ENCODE results near the gene DMRTA2.

DMRTA2 gene

DNA sequence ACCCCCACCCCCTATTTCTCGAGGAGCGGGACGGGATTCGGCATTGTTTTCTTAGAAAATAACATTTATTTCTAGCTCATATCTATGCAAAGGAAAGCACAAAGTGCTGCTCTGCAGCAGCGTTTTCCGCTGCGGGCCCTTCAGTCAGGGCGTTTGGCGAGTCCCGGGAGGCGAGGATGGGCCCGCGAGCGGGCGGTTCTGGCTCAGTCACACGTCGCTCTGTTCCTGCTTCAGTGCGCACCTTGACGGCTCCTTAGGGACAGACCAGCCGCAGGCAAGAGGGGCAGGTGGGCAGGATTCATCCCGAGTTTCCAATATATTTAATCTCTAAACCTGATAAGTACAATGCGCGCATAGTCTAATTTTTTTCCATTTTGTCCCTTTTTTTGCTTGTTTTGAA is 5.7 kb downstream of the DMRTA2 start:
- Histone ChIP-seq H3K9ac (no peak overlapping the region), H4K20me1 (ENCODE audit: insufficient read depth) (no peaks in the 10 kb centered on the region), H2AFZ (ENCODE audit: low read depth) (no peak overlapping the region), H3K27me3 (ENCODE audit: insufficient read depth, low read depth) (no peaks in the 10 kb centered on the region), H3K4me3 (IDR thresholded peaks at IDR 0.05; ENCODE audit: insufficient read depth, low read depth, low read length) (no peak overlapping the region), H3K27ac (no peak overlapping the region), H3K4me1 (ENCODE audit: low read depth, poor library complexity, severe bottlenecking) (no peaks in the 10 kb centered on the region), H3K4me2 (no peak overlapping the region), H3K36me3 (ENCODE audit: insufficient read depth) (no peaks in the 10 kb centered on the region), H3K79me2 (ENCODE audit: insufficient read depth, low read depth) (no peaks in the 10 kb centered on the region)
- TF ChIP-seq, protein P1, sequence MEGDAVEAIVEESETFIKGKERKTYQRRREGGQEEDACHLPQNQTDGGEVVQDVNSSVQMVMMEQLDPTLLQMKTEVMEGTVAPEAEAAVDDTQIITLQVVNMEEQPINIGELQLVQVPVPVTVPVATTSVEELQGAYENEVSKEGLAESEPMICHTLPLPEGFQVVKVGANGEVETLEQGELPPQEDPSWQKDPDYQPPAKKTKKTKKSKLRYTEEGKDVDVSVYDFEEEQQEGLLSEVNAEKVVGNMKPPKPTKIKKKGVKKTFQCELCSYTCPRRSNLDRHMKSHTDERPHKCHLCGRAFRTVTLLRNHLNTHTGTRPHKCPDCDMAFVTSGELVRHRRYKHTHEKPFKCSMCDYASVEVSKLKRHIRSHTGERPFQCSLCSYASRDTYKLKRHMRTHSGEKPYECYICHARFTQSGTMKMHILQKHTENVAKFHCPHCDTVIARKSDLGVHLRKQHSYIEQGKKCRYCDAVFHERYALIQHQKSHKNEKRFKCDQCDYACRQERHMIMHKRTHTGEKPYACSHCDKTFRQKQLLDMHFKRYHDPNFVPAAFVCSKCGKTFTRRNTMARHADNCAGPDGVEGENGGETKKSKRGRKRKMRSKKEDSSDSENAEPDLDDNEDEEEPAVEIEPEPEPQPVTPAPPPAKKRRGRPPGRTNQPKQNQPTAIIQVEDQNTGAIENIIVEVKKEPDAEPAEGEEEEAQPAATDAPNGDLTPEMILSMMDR (conservative IDR thresholded peaks at IDR 0.05; ENCODE audit: low read depth, low read length): no peak

DNA sequence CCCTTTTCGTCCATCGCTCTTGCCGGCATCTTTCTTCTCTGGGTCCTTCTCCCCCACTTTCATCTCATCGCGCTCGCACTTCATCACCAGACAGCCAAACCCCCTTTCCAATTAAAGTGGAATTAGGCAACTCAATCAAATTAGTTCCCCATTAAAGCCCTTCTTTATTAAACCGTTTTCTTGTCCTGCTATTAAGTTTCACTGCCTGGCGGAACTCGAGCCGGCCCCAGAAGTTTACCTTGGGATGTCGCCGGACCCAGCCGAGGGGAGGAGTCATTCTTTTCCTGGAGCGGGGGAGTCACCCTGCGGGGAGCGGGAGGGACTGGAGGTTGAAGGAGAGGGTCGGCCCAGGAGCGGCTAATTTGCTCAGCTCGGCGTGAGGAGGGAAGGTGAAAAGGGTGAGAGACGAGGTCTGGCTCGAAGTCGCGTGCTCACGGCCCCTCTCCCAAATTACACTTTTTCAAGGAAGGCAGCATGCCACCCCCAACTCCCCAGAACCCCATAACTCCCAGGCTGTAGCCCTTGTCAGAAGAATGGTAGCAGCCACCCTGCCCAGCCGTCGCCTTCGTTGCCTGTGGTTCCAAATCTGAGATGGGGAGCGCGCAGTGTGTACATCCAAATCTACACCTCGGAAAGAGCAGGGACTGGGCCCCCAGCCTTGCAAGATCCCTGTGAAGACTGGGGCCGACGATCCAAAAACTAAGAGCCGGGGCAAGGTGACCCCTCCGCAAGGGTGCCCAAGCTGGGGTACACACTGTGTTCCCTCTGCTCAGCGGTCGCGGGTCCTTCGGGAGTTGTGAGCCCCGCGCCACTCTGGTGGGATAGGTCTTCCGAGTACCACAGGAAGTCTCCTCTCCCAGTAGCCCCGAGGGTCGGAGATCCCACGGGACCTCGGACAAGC is 6.4 kb downstream of the DMRTA2 start:
- H3K27me3 ChIP-seq (ENCODE audit: insufficient read depth, low read depth): no peaks in the 10 kb centered on the region
- H3K4me1 ChIP-seq (ENCODE audit: low read depth, poor library complexity, severe bottlenecking): no peaks in the 10 kb centered on the region
- no peak overlapping the region for H3K4me2 ChIP-seq
- no peak overlapping the region for H3K9ac ChIP-seq
- no peak overlapping the region for H3K4me3 ChIP-seq (IDR thresholded peaks at IDR 0.05; ENCODE audit: insufficient read depth, low read depth, low read length)
- no peak overlapping the region for H2AFZ ChIP-seq (ENCODE audit: low read depth)
- no peaks in the 10 kb centered on the region for H4K20me1 ChIP-seq (ENCODE audit: insufficient read depth)
- H3K27ac ChIP-seq: no peak overlapping the region
- TF ChIP-seq, protein P1 (conservative IDR thresholded peaks at IDR 0.05; ENCODE audit: low read depth, low read length): no peak
- H3K79me2 ChIP-seq (ENCODE audit: insufficient read depth, low read depth): no peaks in the 10 kb centered on the region
- no peaks in the 10 kb centered on the region for H3K36me3 ChIP-seq (ENCODE audit: insufficient read depth)

DNA sequence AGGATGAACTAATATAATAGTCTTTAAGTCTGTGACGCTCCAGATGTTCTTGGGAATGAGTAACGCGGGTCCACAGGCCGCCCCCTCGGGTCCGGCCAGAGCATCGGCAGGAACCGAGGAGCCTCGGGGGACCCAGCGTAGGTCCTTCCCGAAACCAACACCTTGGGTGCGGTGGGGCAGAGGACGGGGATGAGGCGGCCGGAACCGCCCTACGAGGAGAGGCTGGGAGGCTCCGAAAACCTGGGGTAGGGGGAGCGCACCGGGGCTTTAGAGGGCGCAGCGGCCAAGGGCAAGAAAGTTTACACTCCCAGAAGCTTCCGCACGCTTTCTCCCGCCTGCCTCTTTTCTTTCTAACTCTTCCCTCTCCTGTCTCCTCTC is 7.1 kb downstream of the DMRTA2 start:
- H3K27ac ChIP-seq: no peak overlapping the region
- H3K36me3 ChIP-seq (ENCODE audit: insufficient read depth): no peaks in the 10 kb centered on the region
- no peak overlapping the region for H3K4me3 ChIP-seq (IDR thresholded peaks at IDR 0.05; ENCODE audit: insufficient read depth, low read depth, low read length)
- no peaks in the 10 kb centered on the region for H3K4me1 ChIP-seq (ENCODE audit: low read depth, poor library complexity, severe bottlenecking)
- H3K9ac ChIP-seq: no peak overlapping the region
- no peak overlapping the region for H3K4me2 ChIP-seq
- no peaks in the 10 kb centered on the region for H3K79me2 ChIP-seq (ENCODE audit: insufficient read depth, low read depth)
- TF ChIP-seq, protein P1 (conservative IDR thresholded peaks at IDR 0.05; ENCODE audit: low read depth, low read length): no peak
- H3K27me3 ChIP-seq (ENCODE audit: insufficient read depth, low read depth): no peaks in the 10 kb centered on the region
- no peaks in the 10 kb centered on the region for H4K20me1 ChIP-seq (ENCODE audit: insufficient read depth)
- no peak overlapping the region for H2AFZ ChIP-seq (ENCODE audit: low read depth)

DNA sequence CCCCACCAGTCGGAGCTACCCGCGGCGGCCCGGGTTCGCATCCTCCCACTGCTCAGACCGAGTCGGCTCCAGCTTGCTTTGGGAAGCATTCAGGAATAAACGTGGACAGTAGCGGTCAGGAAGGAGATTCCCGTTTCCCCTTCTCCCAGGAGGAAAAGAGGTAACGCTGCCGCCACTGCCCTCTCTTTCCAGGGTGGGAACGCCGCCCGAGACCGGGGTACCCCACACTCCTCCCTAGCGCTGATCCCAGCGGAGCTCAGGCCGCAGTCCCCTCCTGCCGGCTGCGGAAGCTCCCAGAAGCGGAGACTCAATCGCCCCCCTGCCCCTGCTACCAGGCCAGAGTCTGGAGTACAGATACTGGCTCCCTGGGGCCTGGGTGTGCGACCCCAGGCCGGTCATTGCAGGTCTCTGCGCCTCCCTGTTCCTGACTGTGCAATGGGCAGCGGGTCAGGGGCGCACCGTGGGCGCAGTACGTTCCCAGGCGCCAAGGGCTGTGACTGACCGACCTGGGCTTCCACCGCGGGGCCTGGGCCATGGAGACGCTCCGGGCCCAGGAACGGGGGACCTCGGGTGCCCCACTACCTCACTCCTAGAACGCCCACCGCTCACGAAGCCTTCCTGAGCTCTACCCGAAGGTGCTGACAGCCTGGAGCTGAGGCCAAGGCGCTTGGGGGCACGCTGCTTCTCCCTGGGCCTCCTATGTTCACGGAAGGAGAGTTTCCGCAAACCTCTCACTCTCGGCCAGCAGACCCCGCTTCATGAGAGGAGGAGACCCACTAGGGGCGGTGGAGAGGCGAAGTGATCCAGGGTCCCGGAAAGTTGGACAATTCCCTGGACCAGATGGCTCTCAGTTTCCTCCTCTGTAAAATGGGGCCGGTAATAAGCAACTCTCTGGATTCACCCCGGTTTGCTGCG is 7.8 kb downstream of the DMRTA2 start:
- no peak overlapping the region for H3K4me3 ChIP-seq (IDR thresholded peaks at IDR 0.05; ENCODE audit: insufficient read depth, low read depth, low read length)
- no peak overlapping the region for H3K4me2 ChIP-seq
- H3K27ac ChIP-seq: no peak overlapping the region
- no peaks in the 10 kb centered on the region for H3K79me2 ChIP-seq (ENCODE audit: insufficient read depth, low read depth)
- TF ChIP-seq, protein P1 (conservative IDR thresholded peaks at IDR 0.05; ENCODE audit: low read depth, low read length): no peak
- no peak overlapping the region for H3K9ac ChIP-seq
- H3K4me1 ChIP-seq (ENCODE audit: low read depth, poor library complexity, severe bottlenecking): no peaks in the 10 kb centered on the region
- H4K20me1 ChIP-seq (ENCODE audit: insufficient read depth): no peaks in the 10 kb centered on the region
- no peaks in the 10 kb centered on the region for H3K36me3 ChIP-seq (ENCODE audit: insufficient read depth)
- H3K27me3 ChIP-seq (ENCODE audit: insufficient read depth, low read depth): no peaks in the 10 kb centered on the region
- no peak overlapping the region for H2AFZ ChIP-seq (ENCODE audit: low read depth)
